Colonic mucosa (tissue), 4 donors: ENCODE data around the gene PALD1. TPM values are rescaled to one million over a fixed set of nuclear protein-coding genes. Genes with fewer than 3 reads are reported as not detected.

Source experiments
- DNase-seq: peaks from one replicate; pipeline ENCODE4 v3.0.0-alpha.2; 2020
- H3K27ac ChIP-seq: fragments of 200-600 bp; one replicate; pipeline ENCODE4 v1.8.0; 2021
- H3K27me3 ChIP-seq: fragments of 200-600 bp; one replicate; pipeline ENCODE4 v1.8.0; 2021
- H3K36me3 ChIP-seq: fragments of 200-600 bp; one replicate; pipeline ENCODE4 v1.8.0; 2021
- H3K4me1 ChIP-seq: fragments of 200-600 bp; one replicate; pipeline ENCODE4 v1.8.0; 2021; ENCODE audit warnings: mild to moderate bottlenecking
- H3K4me3 ChIP-seq: fragments of 200-600 bp; one replicate; pipeline ENCODE4 v1.8.0; 2021
- H3K9ac ChIP-seq, 2 donors: one replicate each; pipeline ENCODE4 v1.7.0; 2013; ENCODE audit warnings: control low read depth in 2 of 2, low read depth in 2 of 2, low read length in 2 of 2
- H3K9me3 ChIP-seq: fragments of 200-600 bp; one replicate; pipeline ENCODE4 v1.8.0; 2021
- intact Hi-C: fragments of 100-400 bp; cut with DNase I; formaldehyde crosslinking; loops from one replicate; pipeline ENCODE4 v1.14.1; 2022
- total RNA-seq, 2 donors: library from RNA; stranded (reverse); fragmentation: NEBNext Ultra II Directional in 1 of 2; extraction: Animal tissue kit (Norgen Biotek cat#: 25700) in 1 of 2; gene quantifications; one replicate each; pipeline ENCODE4 v1.2.1, GENCODE V29; 2021
- TF ChIP-seq, protein P1 (sequence below): fragments of 200-600 bp; IDR thresholded peaks from one replicate; pipeline ENCODE4 v1.8.0; 2022; ENCODE audit warnings: antibody characterized with exemption, mild to moderate bottlenecking
- donor health status: healthy.
- donor health status: DM: no; HTN: no; CAD: no.
- donor health status: DM: no; HTN: no; CAD: no.

PALD1 gene
- total RNA-seq, 2 donors from 2014 or later = 1.3 to 2.5 TPM

DNA sequence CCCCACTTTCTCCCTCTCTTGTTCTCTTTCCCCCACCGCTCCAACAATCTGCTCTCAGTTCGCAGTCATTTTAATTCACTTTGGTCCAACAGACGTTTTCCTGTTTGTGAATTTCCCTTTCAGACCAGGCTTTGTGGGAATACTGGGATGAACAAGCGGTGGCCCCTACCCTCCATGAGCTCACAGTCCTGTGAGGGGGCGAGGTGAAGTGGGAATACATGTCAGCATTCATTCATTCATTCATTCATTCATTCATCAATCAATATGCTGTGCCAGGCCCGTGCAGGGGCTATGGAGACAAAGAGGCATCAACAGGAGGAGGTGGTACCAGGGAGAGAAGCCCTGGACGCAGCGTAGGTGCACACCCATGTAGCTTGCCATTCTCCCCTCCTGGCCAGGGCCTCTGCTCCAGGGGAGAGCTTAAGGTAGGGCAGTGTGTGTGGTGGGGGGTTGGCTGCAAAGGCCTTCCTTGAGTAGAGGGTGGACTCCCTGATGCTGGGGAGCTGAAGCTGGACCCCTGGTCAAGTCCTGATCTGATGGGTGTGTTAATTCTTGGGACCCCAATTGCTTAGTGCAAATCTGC, 107.9 kb downstream of the PALD1 start:
- Histone ChIP-seq H3K36me3 (no peaks in the 10 kb centered on the region), H3K9me3 (no peaks in the 10 kb centered on the region), H3K4me1 (no peaks in the 10 kb centered on the region), H3K27ac (no peak overlapping the region), H3K9ac (no peak overlapping the region), H3K27me3 (no peaks in the 10 kb centered on the region), H3K4me3 (no peak overlapping the region)
- intact Hi-C loops = no loop called here
- no peak for DNase-seq
- TF ChIP-seq, protein P1, sequence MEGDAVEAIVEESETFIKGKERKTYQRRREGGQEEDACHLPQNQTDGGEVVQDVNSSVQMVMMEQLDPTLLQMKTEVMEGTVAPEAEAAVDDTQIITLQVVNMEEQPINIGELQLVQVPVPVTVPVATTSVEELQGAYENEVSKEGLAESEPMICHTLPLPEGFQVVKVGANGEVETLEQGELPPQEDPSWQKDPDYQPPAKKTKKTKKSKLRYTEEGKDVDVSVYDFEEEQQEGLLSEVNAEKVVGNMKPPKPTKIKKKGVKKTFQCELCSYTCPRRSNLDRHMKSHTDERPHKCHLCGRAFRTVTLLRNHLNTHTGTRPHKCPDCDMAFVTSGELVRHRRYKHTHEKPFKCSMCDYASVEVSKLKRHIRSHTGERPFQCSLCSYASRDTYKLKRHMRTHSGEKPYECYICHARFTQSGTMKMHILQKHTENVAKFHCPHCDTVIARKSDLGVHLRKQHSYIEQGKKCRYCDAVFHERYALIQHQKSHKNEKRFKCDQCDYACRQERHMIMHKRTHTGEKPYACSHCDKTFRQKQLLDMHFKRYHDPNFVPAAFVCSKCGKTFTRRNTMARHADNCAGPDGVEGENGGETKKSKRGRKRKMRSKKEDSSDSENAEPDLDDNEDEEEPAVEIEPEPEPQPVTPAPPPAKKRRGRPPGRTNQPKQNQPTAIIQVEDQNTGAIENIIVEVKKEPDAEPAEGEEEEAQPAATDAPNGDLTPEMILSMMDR = no peak

DNA sequence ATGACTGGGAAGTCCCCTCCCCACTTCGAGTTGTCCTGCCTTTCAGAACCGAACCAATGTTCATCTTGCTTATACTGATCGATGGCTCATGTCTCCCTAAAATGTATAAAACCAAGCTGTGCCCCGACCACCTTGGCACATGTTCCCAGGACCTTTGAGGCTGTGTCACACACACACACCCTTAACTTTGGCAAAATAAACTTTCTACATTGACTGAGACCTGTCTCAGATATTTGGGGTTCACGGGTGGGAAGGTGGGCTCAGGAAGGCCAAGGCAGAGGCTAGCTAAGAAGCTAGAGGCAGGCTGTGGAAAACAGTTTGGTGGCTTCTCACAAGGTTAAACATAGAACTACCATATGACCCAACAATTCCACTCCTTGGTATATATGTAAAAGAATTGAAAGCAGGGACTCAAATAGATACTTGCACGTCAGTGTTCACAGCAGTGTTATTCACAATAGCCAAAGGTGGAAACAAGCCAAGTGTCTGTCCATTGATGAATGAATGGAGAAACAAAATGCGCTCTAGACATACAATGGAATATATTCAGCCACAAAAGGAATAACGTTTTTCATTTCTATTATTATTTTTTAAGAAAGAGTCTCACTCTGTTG, 108.6 kb downstream of the PALD1 start:
- Histone ChIP-seq H3K9me3 (no peaks in the 10 kb centered on the region), H3K27ac (no peak overlapping the region), H3K27me3 (no peaks in the 10 kb centered on the region), H3K36me3 (no peaks in the 10 kb centered on the region), H3K4me3 (no peak overlapping the region), H3K4me1 (no peaks in the 10 kb centered on the region), H3K9ac (no peak overlapping the region)
- TF ChIP-seq, protein P1 = no peak
- DNase-seq = no peak
- intact Hi-C loops = no loop called here

DNA sequence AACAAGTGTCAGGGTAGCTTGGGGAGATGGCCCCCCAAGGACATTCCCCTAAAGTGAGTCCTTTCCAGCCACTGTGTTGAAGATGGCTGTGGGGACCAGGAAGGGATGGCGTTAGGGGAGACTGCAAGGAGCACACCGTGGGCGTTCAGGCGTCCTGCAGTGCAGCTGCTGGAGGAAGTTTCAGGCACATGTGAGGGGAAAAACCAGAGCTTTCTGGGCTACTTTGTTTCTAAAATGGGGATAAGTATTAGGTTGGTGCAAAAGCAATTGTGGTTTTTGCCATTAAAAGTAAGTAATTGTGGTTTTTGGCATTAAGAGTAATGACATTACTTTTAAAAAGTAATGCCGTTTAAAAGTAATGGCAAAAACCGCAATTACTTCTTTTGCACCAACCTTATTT, 109.7 kb downstream of the PALD1 start:
- Histone ChIP-seq H3K4me1 (no peaks in the 10 kb centered on the region), H3K9me3 (no peaks in the 10 kb centered on the region), H3K27me3 (no peaks in the 10 kb centered on the region), H3K36me3 (no peaks in the 10 kb centered on the region), H3K27ac (no peak overlapping the region), H3K4me3 (no peak overlapping the region), H3K9ac (no peak overlapping the region)
- DNase-seq = no peak
- intact Hi-C loops = no loop called here
- TF ChIP-seq, protein P1 = no peak

DNA sequence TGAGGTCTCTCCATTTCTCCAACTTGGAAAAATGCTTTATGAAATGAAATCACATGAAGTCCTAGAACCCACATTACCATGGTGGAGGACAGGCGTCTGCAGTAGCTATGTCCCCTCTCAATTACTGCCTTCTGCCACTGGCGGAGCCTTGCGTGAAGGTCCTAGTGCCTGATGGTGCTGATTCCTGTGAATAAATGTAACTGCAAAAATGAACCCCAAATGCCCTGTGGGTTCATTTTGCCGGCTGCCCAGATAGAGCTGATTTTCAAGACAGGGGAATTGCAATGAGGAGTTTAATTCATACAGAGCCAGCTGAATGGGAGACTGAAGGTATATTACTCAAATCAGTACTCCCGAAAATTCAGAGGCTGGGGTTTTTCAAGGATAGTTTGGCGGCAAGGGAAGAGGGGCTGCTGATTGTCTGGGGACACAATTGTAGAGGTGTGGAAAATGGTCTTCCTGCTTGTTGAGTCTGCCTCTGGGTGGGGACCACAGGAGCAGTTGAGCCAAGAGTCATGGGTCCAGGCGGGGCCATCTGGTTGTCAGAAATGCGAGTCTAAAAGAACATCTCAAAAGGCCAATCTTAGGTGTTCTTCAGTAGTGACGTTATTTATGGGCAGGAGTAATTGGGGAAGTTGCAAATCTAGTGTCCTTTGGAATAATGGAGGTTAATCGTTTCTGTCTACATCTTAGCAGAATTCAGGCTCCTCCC, 110.4 kb downstream of the PALD1 start:
- Histone ChIP-seq H3K27me3 (no peaks in the 10 kb centered on the region), H3K4me3 (no peak overlapping the region), H3K36me3 (no peaks in the 10 kb centered on the region), H3K27ac (no peak overlapping the region), H3K9ac (no peak overlapping the region), H3K4me1 (no peaks in the 10 kb centered on the region), H3K9me3 (no peaks in the 10 kb centered on the region)
- DNase-seq = no peak
- intact Hi-C loops = no loop called here
- TF ChIP-seq, protein P1 = no peak

DNA sequence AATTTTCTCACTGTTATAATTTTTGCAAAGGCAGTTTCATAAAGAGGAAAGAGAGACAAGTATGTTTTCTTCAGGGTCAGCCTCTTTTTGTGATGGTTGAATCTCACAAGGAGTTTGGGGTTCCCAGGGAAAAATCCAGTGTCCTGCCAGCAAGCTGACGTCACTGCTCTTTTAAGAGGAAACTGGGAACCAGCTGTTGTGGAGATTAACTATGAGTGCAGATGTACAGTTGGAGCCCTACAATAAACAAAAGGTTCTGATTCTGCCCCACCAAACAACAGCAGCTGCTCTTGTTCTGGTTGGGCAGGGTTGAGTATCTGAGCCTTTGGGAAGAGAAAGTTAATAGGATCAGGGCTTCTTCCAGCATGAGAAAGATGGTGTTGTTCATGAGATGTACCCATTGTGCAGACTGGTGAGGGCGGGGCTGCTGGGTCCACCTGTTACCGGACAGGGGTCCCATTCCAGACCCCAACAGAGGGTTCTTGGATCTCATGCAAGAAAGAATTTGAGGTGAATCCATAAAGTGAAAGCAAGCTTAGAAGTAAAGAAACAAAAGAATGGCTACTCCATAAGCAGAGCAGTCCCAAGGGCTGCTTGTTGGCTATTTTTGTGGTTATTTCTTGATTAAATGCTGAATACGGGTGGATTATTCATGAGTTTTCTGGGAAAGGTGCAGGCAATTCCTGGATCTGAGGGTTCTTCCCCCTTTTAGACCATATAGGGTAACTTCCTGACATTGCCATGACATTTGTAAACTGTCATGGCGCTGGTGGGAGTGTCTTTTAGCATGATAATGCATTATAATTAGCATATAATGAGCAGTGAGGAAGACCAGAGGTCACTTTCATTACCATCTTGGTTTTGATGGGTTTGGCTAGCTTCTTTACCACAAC, 111.4 kb downstream of the PALD1 start:
- Histone ChIP-seq H3K27me3 (no peaks in the 10 kb centered on the region), H3K9ac (no peak overlapping the region), H3K4me1 (no peaks in the 10 kb centered on the region), H3K27ac (no peak overlapping the region), H3K9me3 (no peaks in the 10 kb centered on the region), H3K4me3 (no peak overlapping the region), H3K36me3 (no peaks in the 10 kb centered on the region)
- no peak for DNase-seq
- TF ChIP-seq, protein P1 = no peak
- intact Hi-C loops = no loop called here
